K562 (cell line): ENCODE data around the gene KLHL35. TPM values are rescaled to one million over a fixed set of nuclear protein-coding genes. Genes with fewer than 3 reads are reported as not detected.

Source experiments
- ATF4 ChIP-seq: fragments of 450-650 bp; formaldehyde crosslinking; IDR thresholded peaks from 2 replicates; pipeline ENCODE4 v1.4.0; 2022; ENCODE audit warnings: mild to moderate bottlenecking, moderate library complexity
- BCL6 ChIP-seq: fragments of 250-450 bp; sonication (Bioruptor Pico); IDR thresholded peaks from 2 replicates; pipeline ENCODE4 v1.4.0; 2020
- DEAF1 ChIP-seq: fragments of 450-650 bp; formaldehyde crosslinking; IDR thresholded peaks from 2 replicates; pipeline ENCODE4 v1.4.0; 2020; ENCODE audit warnings: mild to moderate bottlenecking, moderate library complexity
- E2F5 ChIP-seq: sonication (generic); formaldehyde crosslinking; IDR thresholded peaks from 2 replicates; pipeline ENCODE4 v1.8.0; 2022; ENCODE audit warnings: mild to moderate bottlenecking, missing genetic modification reagents
- E2F8 ChIP-seq: fragments of 450-650 bp; IDR thresholded peaks from 2 replicates; pipeline ENCODE4 v1.7.1; 2018; ENCODE audit warnings: mild to moderate bottlenecking, low read depth; ENCODE audit not compliant: partially characterized antibody
- ELF1 ChIP-seq: fragments of 200-800 bp; sonication (Bioruptor generic); IDR thresholded peaks from 2 replicates; pipeline ENCODE4 v1.6.1; 2016; ENCODE audit warnings: missing genetic modification characterization, missing compliant biosample characterization
- FOSL1 ChIP-seq: fragments of 200-800 bp; sonication (Bioruptor generic); conservative IDR thresholded peaks from 2 replicates; pipeline ENCODE4 v1.6.1; 2016; ENCODE audit warnings: missing genetic modification characterization, missing compliant biosample characterization
- FOXJ2 ChIP-seq: fragments of 200-800 bp; sonication (Bioruptor generic); IDR thresholded peaks from 2 replicates; pipeline ENCODE4 v1.6.1; 2016; ENCODE audit warnings: missing genetic modification characterization, missing compliant biosample characterization
- KDM4B ChIP-seq, 2 experiments: fragments of 450-650 bp in 1 of 2; sonication (generic) in 1 of 2; IDR thresholded peaks; 2 replicates each; pipeline ENCODE4 v1.6.1; 2016 to 2017; ENCODE audit warnings: borderline replicate concordance in 2 of 2, antibody characterized with exemption in 1 of 2, low read depth in 1 of 2, mild to moderate bottlenecking in 1 of 2
- NCOA1 ChIP-seq: fragments of 450-650 bp; IDR thresholded peaks from 2 replicates; pipeline ENCODE4 v1.6.1; 2016; ENCODE audit warnings: low read depth
- POLR2H ChIP-seq: IDR thresholded peaks from 2 replicates; pipeline ENCODE4 v1.6.1; 2016; ENCODE audit warnings: missing genetic modification characterization, low read depth, mild to moderate bottlenecking, control low read depth, missing compliant biosample characterization, moderate library complexity
- RBFOX2 ChIP-seq: fragments of 200-400 bp; formaldehyde crosslinking; IDR thresholded peaks from 2 replicates; pipeline ENCODE4 v1.6.1; 2017; ENCODE audit warnings: low read depth, mild to moderate bottlenecking, low read length, moderate library complexity
- TAF9B ChIP-seq: fragments of 450-650 bp; IDR thresholded peaks from 2 replicates; pipeline ENCODE4 v1.6.1; 2018; ENCODE audit warnings: mild to moderate bottlenecking; ENCODE audit not compliant: partially characterized antibody
- THAP12 ChIP-seq: fragments of 250-450 bp; sonication (Bioruptor Pico); IDR thresholded peaks from 2 replicates; pipeline ENCODE4 v1.9.0; 2021; ENCODE audit warnings: mild to moderate bottlenecking, inconsistent platforms
- U2AF1 ChIP-seq: fragments of 200-400 bp; formaldehyde crosslinking; optimal IDR thresholded peaks from 2 replicates; pipeline ENCODE3; 2017; ENCODE audit warnings: mild to moderate bottlenecking, low read depth, low read length, moderate library complexity
- USF1 ChIP-seq: sonication (generic); formaldehyde crosslinking; IDR thresholded peaks from 2 replicates; pipeline ENCODE4 v1.9.0; 2022; ENCODE audit warnings: mild to moderate bottlenecking, missing genetic modification reagents
- ZNF780A ChIP-seq: fragments of 250-450 bp; sonication (Bioruptor Pico); IDR thresholded peaks from 2 replicates; pipeline ENCODE4 v1.5.0; 2021; ENCODE audit warnings: mild to moderate bottlenecking
- polyA plus RNA-seq, 8 experiments: library from polyadenylated mRNA; depleted of rRNA in 4 of 8; stranded (reverse) in 5 of 8; unstranded in 3 of 8; fragments of >200 nt; fragmentation: Nextera tagmentation in 2 of 8; fragmentation: Illumina TruSeq in 1 of 8; extraction: Ambion mirVana in 2 of 8; extraction: Trizol in 1 of 8; gene quantifications; 2 replicates each; pipeline versions ENCODE4 v1.2.1 to v1.2.3, GENCODE V29; 2011 to 2014; ENCODE audit warnings: inconsistent platforms in 1 of 8, missing spikeins in 1 of 8
- total RNA-seq, 7 experiments: library from RNA; depleted of rRNA in 6 of 7; stranded (reverse); fragments of >200 nt in 6 of 7; fragmentation: Illumina TruSeq in 2 of 7; extraction: Trizol in 2 of 7; gene quantifications; 2 replicates each; pipeline versions ENCODE4 v1.2.1 to v1.2.3, GENCODE V29; 2011 to 2021; ENCODE audit warnings: low replicate concordance in 1 of 7

The KLHL35 gene
- total and polyA plus RNA-seq, 9 of the 15 experiments (the other 6 are each of a cell fraction or from before 2014, with no cell fraction given): not detected

GRCh38 chr11:75480185-75481175 is 47.5 kb upstream of the KLHL35 start (continued):
- TF ChIP-seq DEAF1 (CRISPR knock-in tag): no peak
- TF ChIP-seq KDM4B (IDR thresholded peaks at IDR 0.05; ENCODE audit: borderline replicate concordance in 2 of 2, low read depth in 1 of 2): no peak
- no peak for TF ChIP-seq THAP12
- no peak for TF ChIP-seq ZNF780A (CRISPR knock-in tag)
- no peak for TF ChIP-seq ATF4
- TF ChIP-seq E2F5: no peak
- no peak for TF ChIP-seq USF1 (CRISPR knock-in tag)
- no peak for TF ChIP-seq E2F8
- peak; percentile 76 for TF ChIP-seq FOXJ2
- TF ChIP-seq U2AF1: no peak
- TF ChIP-seq ELF1 (tag): no peak
- TF ChIP-seq POLR2H (tag): no peak
- no peak for TF ChIP-seq BCL6 (CRISPR knock-in tag)
- TF ChIP-seq TAF9B: no peak
- TF ChIP-seq FOSL1: peak; percentile 71
- no peak for TF ChIP-seq RBFOX2
- TF ChIP-seq NCOA1: 0 out of 2 replicates have a peak, but pooled peaks have one; percentile 44
